Fibroblast of villous mesenchyme (primary cell): ENCODE measurements around the gene FOSB. TPM values are rescaled to one million over a fixed set of nuclear protein-coding genes. Genes with fewer than 3 reads are reported as not detected.
A peak's percentile ranks its signal among the peaks of the same experiment; 100 is the strongest.
"Not testable (repeated sequence)": the region's sequence is repeated elsewhere in the genome, so short reads cannot be mapped to it uniquely, and the experiment has no call there.

ENCODE experiments used
- DNase-seq: peaks from one replicate; pipeline ENCODE4 v3.0.0-alpha.2; 2010; ENCODE audit warnings: low read depth
- H3K4me3 ChIP-seq: 2 replicates; pipeline ENCODE4 v1.5.1; 2011; ENCODE audit warnings: low read depth, mild to moderate bottlenecking, low read length
- total RNA-seq: library from RNA; depleted of rRNA; stranded (reverse); fragments of >200 nt; gene quantifications from 2 replicates; pipeline ENCODE4 v1.2.3, GENCODE V29; 2012
- TF ChIP-seq, protein P1 (sequence below): IDR thresholded peaks from 2 replicates; pipeline ENCODE4 v1.5.1; 2012; ENCODE audit warnings: low read depth, mild to moderate bottlenecking, low read length; ENCODE audit not compliant: insufficient read depth

The FOSB gene
- total RNA-seq, 1 donor: 13.0 TPM

DNA sequence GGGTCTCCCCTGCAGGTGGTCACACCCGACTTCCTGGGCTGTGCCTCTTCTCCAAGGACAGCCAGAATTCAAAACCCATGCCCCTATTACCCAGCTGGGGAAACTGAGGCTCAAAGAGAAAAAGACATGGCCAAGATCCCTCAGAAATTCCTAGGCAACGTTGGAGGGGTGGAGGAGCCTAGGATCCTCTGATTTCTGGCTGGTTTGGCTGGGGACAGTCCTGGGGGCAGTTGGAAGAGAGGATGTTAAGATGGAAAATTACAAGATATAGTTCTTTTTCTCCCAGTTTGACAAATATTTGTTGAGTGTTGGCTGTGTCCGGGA, 41.9 kb downstream of the FOSB start:
- TF ChIP-seq, protein P1, sequence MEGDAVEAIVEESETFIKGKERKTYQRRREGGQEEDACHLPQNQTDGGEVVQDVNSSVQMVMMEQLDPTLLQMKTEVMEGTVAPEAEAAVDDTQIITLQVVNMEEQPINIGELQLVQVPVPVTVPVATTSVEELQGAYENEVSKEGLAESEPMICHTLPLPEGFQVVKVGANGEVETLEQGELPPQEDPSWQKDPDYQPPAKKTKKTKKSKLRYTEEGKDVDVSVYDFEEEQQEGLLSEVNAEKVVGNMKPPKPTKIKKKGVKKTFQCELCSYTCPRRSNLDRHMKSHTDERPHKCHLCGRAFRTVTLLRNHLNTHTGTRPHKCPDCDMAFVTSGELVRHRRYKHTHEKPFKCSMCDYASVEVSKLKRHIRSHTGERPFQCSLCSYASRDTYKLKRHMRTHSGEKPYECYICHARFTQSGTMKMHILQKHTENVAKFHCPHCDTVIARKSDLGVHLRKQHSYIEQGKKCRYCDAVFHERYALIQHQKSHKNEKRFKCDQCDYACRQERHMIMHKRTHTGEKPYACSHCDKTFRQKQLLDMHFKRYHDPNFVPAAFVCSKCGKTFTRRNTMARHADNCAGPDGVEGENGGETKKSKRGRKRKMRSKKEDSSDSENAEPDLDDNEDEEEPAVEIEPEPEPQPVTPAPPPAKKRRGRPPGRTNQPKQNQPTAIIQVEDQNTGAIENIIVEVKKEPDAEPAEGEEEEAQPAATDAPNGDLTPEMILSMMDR: no peak
- H3K4me3 ChIP-seq: peak overlapping the region; percentile 99
- no peak for DNase-seq

- not testable (repeated sequence) for H3K4me3 ChIP-seq, DNase-seq
Observed at GRCh38 chr19:45510352-45510751, 42.6 kb downstream of the FOSB start.

DNA sequence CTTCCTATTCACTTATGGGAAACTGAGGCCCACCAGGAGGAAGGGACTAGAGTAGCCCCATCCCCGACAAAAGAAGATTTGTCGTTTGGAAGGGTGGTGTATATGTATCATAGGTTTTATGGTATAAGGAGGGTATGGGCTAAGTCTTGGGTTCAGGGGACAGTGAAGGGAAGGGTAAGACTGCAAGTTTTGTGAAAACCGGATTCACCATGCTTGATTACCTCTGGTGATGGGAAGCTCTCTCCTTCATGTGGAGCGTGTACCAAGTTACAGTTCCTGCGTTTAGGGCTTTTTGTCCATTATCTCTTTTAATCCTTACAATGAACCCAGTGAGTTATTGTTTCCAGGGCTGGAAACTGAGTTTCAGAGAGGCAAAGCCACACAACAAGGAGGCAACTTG, 43.3 kb downstream of the FOSB start:
- no peak overlapping the region for H3K4me3 ChIP-seq
- DNase-seq: no peak
- TF ChIP-seq, protein P1: no peak

DNA sequence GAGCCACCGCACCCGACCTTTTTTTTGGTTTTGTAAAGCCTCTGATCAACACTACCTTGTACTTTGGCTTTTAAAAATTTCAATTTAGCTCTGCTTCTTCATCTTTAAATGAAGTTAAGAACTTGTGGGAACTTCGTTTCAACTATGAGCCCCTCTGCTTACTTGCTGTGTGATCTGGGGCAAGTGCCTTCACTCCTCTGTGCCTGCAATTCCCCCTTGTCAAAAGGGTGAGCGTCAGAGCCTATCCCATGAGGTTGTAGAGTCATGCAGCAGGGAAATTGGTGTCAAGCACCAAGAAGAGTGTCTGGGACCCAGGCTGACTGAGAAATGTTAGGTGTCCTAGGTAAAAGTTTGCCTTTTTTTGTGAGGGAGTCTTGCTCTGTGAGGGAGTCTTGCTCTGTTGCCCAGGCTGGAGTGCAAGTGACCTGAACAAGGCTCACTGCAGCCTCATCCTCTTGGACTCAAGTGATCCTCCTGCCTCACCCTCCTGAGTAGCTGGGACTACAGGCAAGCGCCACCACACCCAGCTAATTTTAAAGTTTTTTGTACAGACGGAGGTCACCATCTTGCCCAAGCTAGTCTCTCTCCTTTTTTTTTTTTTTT, 45.2 kb downstream of the FOSB start:
- TF ChIP-seq, protein P1: no peak
- H3K4me3 ChIP-seq: no peak overlapping the region
- DNase-seq: no peak

DNA sequence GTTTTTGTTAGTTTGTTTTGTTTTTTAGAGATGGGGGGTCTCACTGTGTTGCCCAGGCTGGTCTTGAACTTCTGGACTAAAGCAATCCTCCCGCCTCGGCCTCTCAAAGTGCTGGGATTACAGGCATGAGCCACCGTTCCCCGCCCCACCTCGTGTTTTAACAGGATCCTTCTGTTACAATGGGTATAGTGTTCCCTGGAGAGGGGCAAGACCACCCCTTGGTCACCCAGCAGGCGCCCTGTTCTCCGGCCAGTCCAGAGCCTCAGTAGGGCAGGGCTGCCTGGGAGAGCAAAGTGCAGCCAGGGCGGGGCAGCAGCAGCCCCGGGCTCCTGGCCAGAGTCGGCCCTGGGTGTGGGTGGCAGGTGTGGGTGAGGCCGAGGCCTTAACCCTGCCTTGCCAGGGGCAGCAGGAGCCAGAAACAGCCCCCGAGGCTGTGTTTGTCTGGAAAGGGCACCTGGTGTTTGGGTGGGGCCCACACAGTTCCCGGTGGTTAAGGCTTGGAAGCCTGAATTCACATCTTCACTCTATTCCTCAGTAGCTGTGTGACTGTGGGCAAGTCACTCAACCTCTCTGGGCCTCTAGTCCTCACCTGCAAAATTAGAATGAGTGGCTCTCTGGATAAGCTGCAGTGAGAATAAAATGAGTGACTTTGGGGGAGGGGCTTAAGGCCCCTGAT, 46.7 kb downstream of the FOSB start:
- H3K4me3 ChIP-seq: no peak overlapping the region
- DNase-seq: no peak
- TF ChIP-seq, protein P1: no peak

- TF ChIP-seq, protein P1: no peak
- DNase-seq: no peak
- H3K4me3 ChIP-seq: no peak overlapping the region
Observed at GRCh38 chr19:45515081-45515624, 47.4 kb downstream of the FOSB start.

- DNase-seq: no peak
- H3K4me3 ChIP-seq: no peak overlapping the region
- TF ChIP-seq, protein P1: no peak
Observed at GRCh38 chr19:45515807-45516401, 48.1 kb downstream of the FOSB start.
